Measurements from ENCODE around the gene COQ7.

COQ7 gene

DNA sequence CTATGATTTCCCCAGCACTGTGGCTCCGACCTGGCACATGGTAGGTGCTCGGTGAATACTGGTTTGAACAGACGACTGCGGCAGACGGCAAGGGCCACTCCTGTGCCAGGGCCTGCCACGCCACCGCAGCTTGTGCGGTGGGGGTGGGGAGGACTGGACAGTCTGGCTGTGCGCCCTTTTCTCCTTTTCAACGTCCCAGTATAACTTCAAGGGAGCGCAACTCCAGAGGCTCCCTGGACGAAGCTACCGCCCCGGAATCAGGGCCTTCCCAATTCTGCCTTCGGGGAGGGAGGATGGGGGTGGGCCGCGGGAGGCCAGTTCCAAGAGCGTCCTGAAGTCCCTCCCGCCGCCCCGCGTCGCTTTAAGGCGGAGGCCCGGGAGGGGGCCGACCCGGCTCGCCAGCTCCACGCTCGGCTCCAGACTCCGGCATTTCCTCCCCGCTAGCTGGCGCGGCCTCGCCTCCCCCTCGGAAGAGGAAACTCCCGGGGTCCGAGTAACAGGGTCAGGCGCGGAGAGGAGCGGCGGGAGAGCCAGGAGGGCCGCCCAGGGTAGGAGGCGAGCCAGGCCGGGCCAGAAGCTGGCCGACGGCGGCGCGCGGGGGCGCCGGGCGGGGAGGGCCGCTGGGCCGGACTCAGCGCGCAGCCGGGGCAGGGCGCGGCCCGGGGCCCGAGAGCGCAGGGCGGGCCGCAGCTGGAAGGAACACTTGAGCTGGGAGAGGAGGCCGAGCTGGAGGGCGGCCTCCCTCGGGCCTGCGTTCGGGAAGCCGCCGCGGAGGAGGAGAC is 46.4 kb downstream of the COQ7 start, which contains the start of gene ITPRIPL2:
Gene ITPRIPL2, plus strand, starts transcription at position 388 of the 782 bp plus-strand sequence. CDS start 498 bp downstream, outside the sequence.
- no peak for DNase-seq (ENCODE audit: low read depth in 2 of 2)

- DNase-seq (ENCODE audit: low read depth in 2 of 2): no peak
Measured at GRCh38 chr16:19114359-19115147, 47.1 kb downstream of the COQ7 start.

GRCh38 chr16:19115148-19116021 is 48.0 kb downstream of the COQ7 start:
- no peak for DNase-seq (ENCODE audit: low read depth in 2 of 2)

DNA sequence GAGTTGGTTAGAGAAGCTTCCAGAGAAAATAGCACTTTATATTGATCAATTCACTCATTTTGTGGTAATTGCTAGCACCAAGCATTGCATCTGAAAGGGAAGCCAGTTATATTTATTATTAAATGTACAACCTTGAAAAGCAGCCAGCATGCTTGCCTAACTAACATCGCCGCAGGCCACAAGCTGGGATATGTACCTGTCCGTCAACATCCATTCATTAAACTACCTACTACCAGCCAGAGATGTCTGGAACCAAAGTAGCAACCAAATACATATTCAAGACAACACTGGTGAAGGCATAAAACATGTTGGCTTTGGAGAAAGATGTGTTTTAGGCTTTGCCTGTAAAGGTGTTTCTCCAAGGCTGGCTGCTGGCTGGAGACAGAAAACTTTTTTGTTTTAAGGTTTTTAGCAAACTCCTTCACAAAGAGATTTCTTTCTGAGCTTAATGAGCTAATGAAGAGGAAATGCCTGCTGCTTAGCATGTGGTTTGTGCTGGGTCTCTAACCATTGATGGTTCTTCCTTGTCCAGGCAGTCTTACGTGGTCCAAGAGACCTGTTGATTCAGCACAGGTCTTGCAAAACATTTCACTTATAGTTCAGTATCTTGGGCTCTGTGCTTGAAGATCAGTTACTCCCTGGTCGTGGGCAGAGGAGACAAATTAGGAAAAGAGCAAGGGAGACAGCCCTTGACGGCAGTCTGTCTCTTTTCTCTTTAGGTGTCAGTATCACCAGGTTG is 49.5 kb downstream of the COQ7 start:
- no peak for DNase-seq (ENCODE audit: low read depth in 2 of 2)

GRCh38 chr16:19118938-19119431 is 51.6 kb downstream of the COQ7 start:
- DNase-seq (ENCODE audit: low read depth in 2 of 2): no peak

GRCh38 chr16:19119564-19119963 is 52.1 kb downstream of the COQ7 start:
- no peak for DNase-seq (ENCODE audit: low read depth in 2 of 2)

DNA sequence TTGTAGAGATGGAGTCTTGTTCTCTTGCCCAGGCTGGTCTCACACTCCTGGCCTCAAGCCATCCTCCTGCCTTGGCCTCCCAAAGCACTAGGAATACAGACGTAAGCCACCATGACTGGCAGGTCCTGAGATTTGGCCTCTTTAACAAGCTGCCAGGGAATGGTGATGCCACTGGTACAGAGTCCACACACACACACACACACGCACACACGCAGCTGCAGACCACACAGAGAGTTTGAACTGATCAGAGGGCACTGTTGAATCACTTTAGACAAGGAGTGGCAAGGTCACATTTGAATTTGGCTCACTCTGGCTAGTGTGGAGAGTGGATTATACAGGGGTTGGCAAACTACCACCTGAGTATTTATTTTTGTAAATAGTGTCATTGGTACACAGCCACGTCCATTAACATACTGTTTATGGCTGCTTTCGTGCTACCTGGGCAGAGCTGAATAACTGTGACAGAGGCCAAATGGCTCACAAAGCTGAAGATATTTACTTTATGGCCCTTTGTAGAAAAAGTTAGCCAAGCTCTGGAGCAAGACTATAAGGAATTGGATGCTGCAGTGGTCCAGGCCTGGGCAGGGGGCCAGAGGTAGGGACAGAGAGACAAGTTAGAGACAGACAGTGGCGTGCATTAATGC is 56.2 kb downstream of the COQ7 start:
- DNase-seq (ENCODE audit: low read depth in 2 of 2): no peak

GRCh38 chr16:19126300-19126699 is 58.9 kb downstream of the COQ7 start:
- no peak for DNase-seq (ENCODE audit: low read depth in 2 of 2)

GRCh38 chr16:19127205-19127604 is 59.8 kb downstream of the COQ7 start:
- DNase-seq (ENCODE audit: low read depth in 2 of 2): no peak

DNA sequence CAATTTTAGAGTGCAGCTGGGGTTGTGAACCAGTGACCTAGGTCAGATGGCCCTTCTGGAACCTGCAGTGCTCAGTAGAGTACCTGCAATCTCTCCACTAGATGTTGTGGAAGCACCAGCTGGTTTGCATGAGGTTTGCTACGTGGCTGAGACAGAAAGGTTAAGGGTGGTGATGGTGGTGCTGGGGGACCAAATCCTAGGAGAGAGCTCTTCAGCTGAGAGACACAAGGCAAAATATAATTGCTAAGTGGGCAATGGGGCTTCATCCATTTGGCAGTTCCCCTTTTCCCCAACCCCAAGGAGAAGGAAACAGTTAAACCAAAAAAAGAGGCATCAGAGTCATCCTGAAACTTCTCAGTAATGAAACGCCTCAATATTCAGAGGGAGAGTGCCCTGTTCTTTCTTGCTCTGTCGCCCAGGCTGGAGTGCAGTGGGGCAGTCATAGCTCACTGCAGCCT is 60.3 kb downstream of the COQ7 start:
- no peak for DNase-seq (ENCODE audit: low read depth in 2 of 2)

DNA sequence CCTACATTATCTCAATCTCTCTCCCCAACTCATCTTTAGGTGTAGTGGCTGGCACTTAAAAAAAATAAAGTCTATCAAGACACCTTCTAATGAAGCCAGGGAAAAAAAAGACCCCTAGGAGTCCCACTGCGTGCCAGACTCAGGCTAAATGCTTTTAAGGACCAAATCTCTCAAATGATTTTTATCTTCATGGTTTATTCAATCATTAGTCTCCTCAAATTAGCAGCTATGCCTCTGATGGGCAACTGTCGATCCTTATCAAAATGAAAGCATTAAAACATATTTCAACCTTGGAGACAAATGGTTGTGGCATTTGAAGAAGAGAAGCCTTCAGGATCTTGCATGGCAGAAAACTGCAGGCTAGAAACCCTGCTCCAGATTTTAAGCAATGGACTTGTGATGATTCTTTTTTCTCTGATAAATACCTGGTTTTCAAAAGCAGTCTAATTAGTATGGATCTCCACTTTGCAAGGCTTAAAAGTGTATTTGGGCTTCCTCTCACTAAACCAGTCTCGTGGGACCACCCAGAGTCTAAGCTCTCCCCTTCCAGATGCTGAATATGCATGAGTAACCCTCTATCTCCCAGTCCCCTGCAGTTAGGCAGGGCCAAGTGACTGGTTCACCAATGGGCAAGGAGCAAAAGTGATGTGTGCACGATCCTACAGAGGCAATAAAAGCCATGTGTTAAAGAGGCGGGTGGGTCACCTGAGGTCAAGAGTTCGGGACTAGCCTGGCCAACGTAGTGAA is 61.2 kb downstream of the COQ7 start:
- DNase-seq (ENCODE audit: low read depth in 2 of 2): no peak

Data from stimulated activated CD4-positive, alpha-beta T cell treated with anti-CD3 and anti-CD28 coated beads, Interleukin-1b, Interleukin-23, amount 100 ng/mL, for 1 hour (primary cell).